ENCODE data around the gene IRAK3.

DNA sequence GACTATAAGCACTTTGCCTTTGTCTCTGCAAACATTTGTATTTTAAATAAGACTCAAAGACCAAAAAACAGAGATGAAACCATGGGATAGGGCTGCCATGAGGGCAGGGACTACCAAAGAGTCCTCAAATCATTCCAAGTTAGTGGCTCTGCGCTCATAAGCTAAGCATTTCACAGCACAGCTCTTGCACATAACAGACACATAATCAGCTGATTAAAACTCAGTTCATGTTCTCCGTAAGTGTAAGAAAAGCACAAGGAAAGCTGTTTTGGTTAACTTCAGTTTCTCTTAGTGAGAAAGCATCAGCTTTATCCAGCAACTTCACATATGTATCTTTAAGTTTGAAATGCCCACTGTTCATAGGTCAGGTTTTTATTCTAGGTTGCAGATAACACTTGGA, 54.9 kb downstream of the IRAK3 start:
- TF ChIP-seq, protein P1, sequence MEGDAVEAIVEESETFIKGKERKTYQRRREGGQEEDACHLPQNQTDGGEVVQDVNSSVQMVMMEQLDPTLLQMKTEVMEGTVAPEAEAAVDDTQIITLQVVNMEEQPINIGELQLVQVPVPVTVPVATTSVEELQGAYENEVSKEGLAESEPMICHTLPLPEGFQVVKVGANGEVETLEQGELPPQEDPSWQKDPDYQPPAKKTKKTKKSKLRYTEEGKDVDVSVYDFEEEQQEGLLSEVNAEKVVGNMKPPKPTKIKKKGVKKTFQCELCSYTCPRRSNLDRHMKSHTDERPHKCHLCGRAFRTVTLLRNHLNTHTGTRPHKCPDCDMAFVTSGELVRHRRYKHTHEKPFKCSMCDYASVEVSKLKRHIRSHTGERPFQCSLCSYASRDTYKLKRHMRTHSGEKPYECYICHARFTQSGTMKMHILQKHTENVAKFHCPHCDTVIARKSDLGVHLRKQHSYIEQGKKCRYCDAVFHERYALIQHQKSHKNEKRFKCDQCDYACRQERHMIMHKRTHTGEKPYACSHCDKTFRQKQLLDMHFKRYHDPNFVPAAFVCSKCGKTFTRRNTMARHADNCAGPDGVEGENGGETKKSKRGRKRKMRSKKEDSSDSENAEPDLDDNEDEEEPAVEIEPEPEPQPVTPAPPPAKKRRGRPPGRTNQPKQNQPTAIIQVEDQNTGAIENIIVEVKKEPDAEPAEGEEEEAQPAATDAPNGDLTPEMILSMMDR (IDR thresholded peaks at IDR 0.05 in 2 of 3, conservative IDR thresholded peaks at IDR 0.05 in 1 of 3; ENCODE audit: borderline replicate concordance in 1 of 3, insufficient read depth in 1 of 3, low read depth in 2 of 3, low read length in 2 of 3) = no peak
- TF ChIP-seq EZH2phosphoT487 (IDR thresholded peaks at IDR 0.05; ENCODE audit: borderline replicate concordance) (no peak), POLR2A (IDR thresholded peaks at IDR 0.05; ENCODE audit: borderline replicate concordance, extremely low read depth, insufficient read depth, insufficient read length) (no peak), FOSL1 (IDR thresholded peaks at IDR 0.05; ENCODE audit: low read depth) (no peak), EZH2 (IDR thresholded peaks at IDR 0.05) (no peak), ZNF274 (IDR thresholded peaks at IDR 0.05; ENCODE audit: low read depth, low read length) (no peak), POLR2AphosphoS5 (IDR thresholded peaks at IDR 0.05; ENCODE audit: low read depth, low read length) (no peak)
- TF ChIP-seq, protein P2, sequence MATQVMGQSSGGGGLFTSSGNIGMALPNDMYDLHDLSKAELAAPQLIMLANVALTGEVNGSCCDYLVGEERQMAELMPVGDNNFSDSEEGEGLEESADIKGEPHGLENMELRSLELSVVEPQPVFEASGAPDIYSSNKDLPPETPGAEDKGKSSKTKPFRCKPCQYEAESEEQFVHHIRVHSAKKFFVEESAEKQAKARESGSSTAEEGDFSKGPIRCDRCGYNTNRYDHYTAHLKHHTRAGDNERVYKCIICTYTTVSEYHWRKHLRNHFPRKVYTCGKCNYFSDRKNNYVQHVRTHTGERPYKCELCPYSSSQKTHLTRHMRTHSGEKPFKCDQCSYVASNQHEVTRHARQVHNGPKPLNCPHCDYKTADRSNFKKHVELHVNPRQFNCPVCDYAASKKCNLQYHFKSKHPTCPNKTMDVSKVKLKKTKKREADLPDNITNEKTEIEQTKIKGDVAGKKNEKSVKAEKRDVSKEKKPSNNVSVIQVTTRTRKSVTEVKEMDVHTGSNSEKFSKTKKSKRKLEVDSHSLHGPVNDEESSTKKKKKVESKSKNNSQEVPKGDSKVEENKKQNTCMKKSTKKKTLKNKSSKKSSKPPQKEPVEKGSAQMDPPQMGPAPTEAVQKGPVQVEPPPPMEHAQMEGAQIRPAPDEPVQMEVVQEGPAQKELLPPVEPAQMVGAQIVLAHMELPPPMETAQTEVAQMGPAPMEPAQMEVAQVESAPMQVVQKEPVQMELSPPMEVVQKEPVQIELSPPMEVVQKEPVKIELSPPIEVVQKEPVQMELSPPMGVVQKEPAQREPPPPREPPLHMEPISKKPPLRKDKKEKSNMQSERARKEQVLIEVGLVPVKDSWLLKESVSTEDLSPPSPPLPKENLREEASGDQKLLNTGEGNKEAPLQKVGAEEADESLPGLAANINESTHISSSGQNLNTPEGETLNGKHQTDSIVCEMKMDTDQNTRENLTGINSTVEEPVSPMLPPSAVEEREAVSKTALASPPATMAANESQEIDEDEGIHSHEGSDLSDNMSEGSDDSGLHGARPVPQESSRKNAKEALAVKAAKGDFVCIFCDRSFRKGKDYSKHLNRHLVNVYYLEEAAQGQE (IDR thresholded peaks at IDR 0.05; ENCODE audit: low read depth) = no peak
